ENCODE measurements around the gene MYL2. TPM values are rescaled to one million over a fixed set of nuclear protein-coding genes. Genes with fewer than 3 reads are reported as not detected.
A peak's percentile ranks its signal among the peaks of the same experiment; 100 is the strongest.

The MYL2 gene
- total RNA-seq, 1 experiment from 2014 or later = not detected

GRCh38 chr12:110934093-110934852, 13.9 kb upstream of the MYL2 start (continued):
- TF ChIP-seq ZNF281 (CRISPR knock-in tag; IDR thresholded peaks at IDR 0.05) (no peak), MLX (CRISPR knock-in tag; IDR thresholded peaks at IDR 0.05) (no peak)

- peaks cover 5% of the 10 kb centered on the region; the same call in 1 of the 2 replicates for H3K9me3 Mint-ChIP-seq
- DNase-seq (ENCODE audit: low spot score) = no peak
- TF ChIP-seq KAT7 (CRISPR knock-in tag; IDR thresholded peaks at IDR 0.05; ENCODE audit: borderline replicate concordance) (no peak), NR1H2 (CRISPR knock-in tag; IDR thresholded peaks at IDR 0.05) (no peak), NFYB (CRISPR knock-in tag; conservative IDR thresholded peaks at IDR 0.05; ENCODE audit: low read depth) (no peak), ZNF512 (CRISPR knock-in tag; IDR thresholded peaks at IDR 0.05; ENCODE audit: borderline replicate concordance) (no peak), CTCF (IDR thresholded peaks at IDR 0.05) (no peak), PREB (CRISPR knock-in tag; IDR thresholded peaks at IDR 0.05; ENCODE audit: borderline replicate concordance) (no peak)
- H3K36me3 Mint-ChIP-seq = peaks cover 3% of the 10 kb centered on the region; the same call in 1 of the 2 replicates
- peaks cover 14% of the 10 kb centered on the region for H3K27me3 Mint-ChIP-seq (ENCODE audit: low read depth)
- CTCF ChIA-PET = interaction anchor here (2.4 kb wide), 1 partner anchor 73 kb away, joined by 7 read pairs; no protein-coding TSS in a partner anchor
- H3K4me1 Mint-ChIP-seq = peaks cover 50% of the 10 kb centered on the region
- H3K27ac Mint-ChIP-seq = no peak overlapping the region
- ATAC-seq = no peak
- POLR2A ChIA-PET = no interaction called here
- no peak overlapping the region for H3K4me3 Mint-ChIP-seq
These were observed 13.1 kb upstream of the MYL2 start for GRCh38 chr12:110933326-110933974.

GRCh38 chr12:110932046-110932445, 11.7 kb upstream of the MYL2 start:
- H3K4me1 Mint-ChIP-seq = peaks cover 42% of the 10 kb centered on the region
- DNase-seq (ENCODE audit: low spot score) (peak; percentile 60), ATAC-seq (no peak)
- no peaks in the 10 kb centered on the region for H3K36me3 Mint-ChIP-seq
- peak; percentile 37 for TF ChIP-seq CTCF (IDR thresholded peaks at IDR 0.05)
- no peak for TF ChIP-seq GTF2I (CRISPR knock-in tag; conservative IDR thresholded peaks at IDR 0.05)
- peaks cover 5% of the 10 kb centered on the region; the same call in 1 of the 2 replicates for H3K9me3 Mint-ChIP-seq
- CTCF ChIA-PET = interaction anchor here (0.6 to 2.2 kb wide), 11 partner anchors 10 to 367 kb away, joined by 3 to 10 read pairs (median 4); partner anchors contain the start of gene MYL2
- no peak overlapping the region for H3K27ac Mint-ChIP-seq
- H3K4me3 Mint-ChIP-seq = no peak overlapping the region
- POLR2A ChIA-PET = interaction anchor here (0.6 kb wide), 1 partner anchor 189 kb away, joined by 3 read pairs; no protein-coding TSS in a partner anchor
- H3K27me3 Mint-ChIP-seq (ENCODE audit: low read depth) = peaks cover 12% of the 10 kb centered on the region

All from WTC11 (cell line).